Stimulated activated effector memory CD8-positive, alpha-beta T cell treated with anti-CD3 and anti-CD28 coated beads, Interleukin-12 subunit alpha, Interleukin-12 subunit beta, amount 100 ng/mL, for 72 hours (primary cell): ENCODE data around the gene NFATC2.

ENCODE experiments used
- ATAC-seq: fragments of 150-1000 bp; cut with Tn5 transposase; 2 replicates; pipeline ENCODE4 v1.10.0; 2021
- DNase-seq, 2 donors: peaks; one replicate each; pipeline ENCODE4 v3.0.0; 2021 to 2022; ENCODE audit warnings: low spot score in 2 of 2
- H3K27ac Mint-ChIP-seq: one replicate; pipeline ENCODE4 v1.8.0; 2022; ENCODE audit warnings: mild to moderate bottlenecking, mixed read lengths
- H3K36me3 Mint-ChIP-seq: one replicate; pipeline ENCODE4 v1.8.0; 2022; ENCODE audit warnings: mild to moderate bottlenecking, mixed read lengths
- H3K4me1 Mint-ChIP-seq: one replicate; pipeline ENCODE4 v1.8.0; 2022; ENCODE audit warnings: mixed read lengths
- H3K4me3 Mint-ChIP-seq: one replicate; pipeline ENCODE4 v1.8.0; 2022; ENCODE audit warnings: mild to moderate bottlenecking, mixed read lengths
- H3K9me3 Mint-ChIP-seq: one replicate; pipeline ENCODE4 v1.8.0; 2022; ENCODE audit warnings: mixed read lengths

Gene NFATC2

GRCh38 chr20:51428401-51429143, 113.9 kb downstream of the NFATC2 start:
- peaks cover 99% of the 10 kb centered on the region for H3K36me3 Mint-ChIP-seq
- H3K4me1 Mint-ChIP-seq: peaks cover 96% of the 10 kb centered on the region
- ATAC-seq: no peak
- no peak overlapping the region for H3K4me3 Mint-ChIP-seq
- no peaks in the 10 kb centered on the region for H3K9me3 Mint-ChIP-seq
- H3K27ac Mint-ChIP-seq: peak overlapping the region; percentile 74
- DNase-seq: no peak

DNA sequence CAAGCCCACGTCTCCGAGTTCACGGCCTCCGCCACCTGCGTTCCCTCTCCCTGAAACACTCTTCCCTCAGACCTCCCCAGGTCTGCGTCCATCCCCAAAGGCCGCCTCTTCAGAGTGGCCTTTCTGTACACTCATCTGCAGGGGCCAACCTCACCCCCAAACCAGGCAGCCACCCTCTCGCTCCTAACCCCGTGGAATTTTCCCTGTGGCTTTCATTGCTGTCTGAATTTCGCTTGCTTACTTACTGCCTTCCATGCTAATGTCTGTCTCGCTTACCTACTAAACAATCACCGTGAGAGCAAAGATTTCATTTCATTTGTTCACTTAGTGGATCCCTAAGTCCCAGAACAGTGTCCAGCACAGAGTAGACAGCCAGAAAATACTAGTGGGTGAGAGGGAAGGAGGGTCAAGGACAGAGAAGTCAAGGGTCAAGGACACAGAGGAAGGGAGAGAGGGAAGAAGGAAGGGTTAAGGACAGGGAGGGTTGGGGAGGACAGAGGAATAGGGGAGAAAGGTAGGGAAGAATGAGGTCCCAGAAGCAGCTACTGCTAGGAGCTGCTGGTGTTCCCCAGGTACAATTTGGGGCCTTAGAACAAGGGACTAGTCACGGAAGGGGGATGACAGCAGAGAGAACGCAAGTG, 114.7 kb downstream of the NFATC2 start:
- H3K9me3 Mint-ChIP-seq: no peaks in the 10 kb centered on the region
- no peak overlapping the region for H3K4me3 Mint-ChIP-seq
- DNase-seq: no peak
- H3K27ac Mint-ChIP-seq: peak overlapping the region; percentile 74
- peaks cover 93% of the 10 kb centered on the region for H3K4me1 Mint-ChIP-seq
- peaks cover 99% of the 10 kb centered on the region for H3K36me3 Mint-ChIP-seq
- ATAC-seq: no peak

GRCh38 chr20:51426718-51427650, 115.5 kb downstream of the NFATC2 start:
- Mint-ChIP-seq H3K9me3 (no peaks in the 10 kb centered on the region), H3K27ac (peak overlapping the region; percentile 74), H3K4me3 (peak overlapping the region; percentile 21), H3K4me1 (peaks cover 93% of the 10 kb centered on the region), H3K36me3 (peaks cover 99% of the 10 kb centered on the region)
- ATAC-seq (peak; percentile 11), DNase-seq (peak in 1 of 2 donors; percentile 71)

DNA sequence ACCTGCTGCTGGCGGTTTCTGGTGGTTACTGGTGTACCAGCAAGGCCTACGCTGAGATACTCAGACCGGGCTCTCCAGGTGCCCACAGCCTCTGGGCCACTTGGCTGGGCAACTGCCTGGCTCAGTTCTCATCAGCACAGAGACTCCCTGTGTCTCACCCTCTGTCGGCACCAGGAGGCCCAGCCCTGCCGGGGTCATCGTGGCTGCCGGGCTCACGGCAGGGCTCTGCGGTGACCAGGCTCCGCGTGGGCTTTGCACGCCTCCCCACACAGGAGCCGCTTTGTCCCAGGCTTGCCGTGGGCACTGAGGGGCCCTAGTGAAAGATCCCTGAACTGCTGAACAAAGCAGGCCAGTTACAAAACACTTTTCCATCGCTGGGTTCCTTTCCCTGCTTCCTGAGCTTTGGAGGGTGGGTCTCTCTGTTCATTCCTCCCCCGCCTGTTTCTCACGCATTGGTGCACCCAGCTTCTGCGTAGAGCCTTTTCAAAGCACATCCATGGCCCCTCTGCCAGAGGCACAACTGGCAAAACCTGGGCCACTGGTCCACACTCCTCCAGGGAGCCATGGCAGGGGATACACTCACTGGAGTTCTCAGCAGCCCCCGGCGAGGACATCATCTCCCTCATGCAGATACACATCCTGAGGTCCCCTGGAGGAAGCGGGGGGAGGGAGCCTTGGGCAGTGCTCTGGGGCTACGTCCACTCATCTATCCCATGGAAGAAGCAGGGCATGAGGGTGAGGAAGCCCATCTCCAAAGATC, 117.0 kb downstream of the NFATC2 start:
- ATAC-seq: peak; percentile 72

GRCh38 chr20:51424270-51425117, 118.0 kb downstream of the NFATC2 start:
- H3K4me3 Mint-ChIP-seq: peak overlapping the region; percentile 37
- ATAC-seq (peak; percentile 54), DNase-seq (peak in 1 of 2 donors; percentile 73)
- H3K36me3 Mint-ChIP-seq: peaks cover 99% of the 10 kb centered on the region
- no peaks in the 10 kb centered on the region for H3K9me3 Mint-ChIP-seq
- peak overlapping the region; percentile 74 for H3K27ac Mint-ChIP-seq
- H3K4me1 Mint-ChIP-seq: peaks cover 83% of the 10 kb centered on the region

More for the DNA sequence above, 117.0 kb downstream of the NFATC2 start:
- peak in 1 of 2 donors; percentile 80 for DNase-seq
- no peaks in the 10 kb centered on the region for H3K9me3 Mint-ChIP-seq
- H3K4me1 Mint-ChIP-seq: peaks cover 82% of the 10 kb centered on the region
- H3K27ac Mint-ChIP-seq: peak overlapping the region; percentile 74
- peak overlapping the region; percentile 37 for H3K4me3 Mint-ChIP-seq
- peaks cover 99% of the 10 kb centered on the region for H3K36me3 Mint-ChIP-seq

- H3K27ac Mint-ChIP-seq: peak overlapping the region; percentile 74
- peaks cover 79% of the 10 kb centered on the region for H3K4me1 Mint-ChIP-seq
- DNase-seq (no peak), ATAC-seq (no peak)
- peaks cover 99% of the 10 kb centered on the region for H3K36me3 Mint-ChIP-seq
- no peaks in the 10 kb centered on the region for H3K9me3 Mint-ChIP-seq
- peak overlapping the region; percentile 37 for H3K4me3 Mint-ChIP-seq
These were observed 118.7 kb downstream of the NFATC2 start for GRCh38 chr20:51423810-51424209.

GRCh38 chr20:51423290-51423667, 119.2 kb downstream of the NFATC2 start:
- no peaks in the 10 kb centered on the region for H3K9me3 Mint-ChIP-seq
- ATAC-seq (peak; percentile 82), DNase-seq (peak in 1 of 2 donors; percentile 65)
- peaks cover 75% of the 10 kb centered on the region for H3K4me1 Mint-ChIP-seq
- H3K27ac Mint-ChIP-seq: peak overlapping the region; percentile 74
- peak overlapping the region; percentile 37 for H3K4me3 Mint-ChIP-seq
- H3K36me3 Mint-ChIP-seq: peaks cover 99% of the 10 kb centered on the region

DNA sequence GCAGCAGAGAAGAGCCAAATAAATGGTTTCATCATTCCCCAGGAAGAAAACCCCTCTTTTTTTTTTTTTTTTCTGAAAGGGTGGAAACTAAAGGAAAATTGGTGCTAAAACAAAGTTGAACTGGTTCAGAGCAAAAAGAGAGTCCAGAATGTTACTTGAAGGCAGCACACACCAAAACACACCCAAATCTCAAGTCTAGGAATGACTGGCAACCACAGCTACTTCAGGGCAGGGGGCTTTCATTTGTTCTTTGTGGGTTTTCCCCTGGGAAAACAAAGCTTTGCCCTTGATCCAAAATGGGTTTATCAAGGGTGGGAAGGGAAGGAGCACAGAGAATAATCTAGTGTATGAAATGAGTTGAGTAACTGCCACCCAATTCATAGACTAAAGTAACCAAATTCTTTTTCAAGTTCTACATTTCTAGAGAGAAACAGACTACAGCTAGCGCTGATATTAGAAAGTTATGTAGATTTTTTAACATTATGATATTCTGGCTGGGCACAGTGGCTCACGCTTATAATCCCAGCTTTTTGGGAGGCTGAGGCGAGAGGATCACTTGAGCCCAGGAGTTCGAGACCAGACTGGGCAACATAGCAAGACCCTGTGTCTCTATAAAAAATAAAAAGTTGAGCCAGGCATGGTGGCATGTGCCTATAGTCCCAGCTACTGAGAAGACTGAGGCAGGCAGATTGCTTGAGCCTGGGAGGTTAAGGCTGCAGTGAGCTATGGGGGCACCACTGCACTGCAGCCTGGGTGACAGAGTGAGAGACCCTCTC, 119.8 kb downstream of the NFATC2 start:
- no peaks in the 10 kb centered on the region for H3K9me3 Mint-ChIP-seq
- H3K36me3 Mint-ChIP-seq: peaks cover 99% of the 10 kb centered on the region
- peaks cover 75% of the 10 kb centered on the region for H3K4me1 Mint-ChIP-seq
- ATAC-seq: no peak
- peak overlapping the region; percentile 74 for H3K27ac Mint-ChIP-seq
- H3K4me3 Mint-ChIP-seq: peak overlapping the region; percentile 37
- no peak for DNase-seq

DNA sequence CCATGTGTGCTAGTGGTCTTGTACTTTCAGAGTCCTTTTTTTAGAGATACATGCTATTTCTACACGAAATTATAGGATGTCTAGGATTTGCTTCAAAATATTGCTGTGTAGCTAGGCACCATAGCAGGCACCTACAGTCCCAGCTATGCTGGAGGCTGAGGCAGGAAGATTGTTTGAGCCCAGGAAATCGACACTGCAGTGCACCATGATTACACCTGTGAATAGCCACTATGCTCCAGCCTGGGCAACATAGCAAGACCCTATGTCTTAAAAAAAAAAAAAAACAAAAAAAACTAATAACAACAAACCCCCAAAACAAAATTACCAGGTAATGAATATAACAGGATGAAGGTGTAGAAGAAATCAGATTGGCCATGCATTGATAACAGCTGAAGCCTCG, 121.7 kb downstream of the NFATC2 start:
- Mint-ChIP-seq H3K4me1 (peaks cover 75% of the 10 kb centered on the region), H3K9me3 (no peaks in the 10 kb centered on the region), H3K27ac (peak overlapping the region; percentile 7), H3K4me3 (no peak overlapping the region), H3K36me3 (peaks cover 98% of the 10 kb centered on the region)
- no peak for DNase-seq
- ATAC-seq: no peak

DNA sequence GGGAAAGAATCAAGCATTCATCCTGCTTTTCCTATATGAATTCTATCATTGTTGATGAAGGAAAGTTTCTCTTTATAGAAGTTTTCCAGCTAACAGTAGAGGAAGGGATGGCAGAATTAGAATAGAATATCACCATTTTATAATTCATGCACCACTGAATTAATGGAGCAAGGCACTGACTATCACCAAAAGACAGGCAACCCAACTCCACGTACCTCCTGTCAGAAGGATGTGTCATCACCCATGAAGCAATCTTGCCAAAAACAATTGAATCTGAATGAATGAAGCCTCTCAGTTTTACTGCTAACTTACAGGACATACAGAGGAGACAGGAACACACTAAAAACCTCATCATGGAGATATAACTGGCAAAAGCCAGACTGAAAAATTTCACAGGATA, 122.4 kb downstream of the NFATC2 start:
- DNase-seq: no peak
- ATAC-seq: peak; percentile 12
- Mint-ChIP-seq H3K36me3 (peaks cover 98% of the 10 kb centered on the region), H3K4me3 (no peak overlapping the region), H3K27ac (peak overlapping the region; percentile 79), H3K9me3 (no peaks in the 10 kb centered on the region), H3K4me1 (peaks cover 75% of the 10 kb centered on the region)

- H3K36me3 Mint-ChIP-seq: peaks cover 97% of the 10 kb centered on the region
- H3K9me3 Mint-ChIP-seq: no peaks in the 10 kb centered on the region
- peak overlapping the region; percentile 79 for H3K27ac Mint-ChIP-seq
- ATAC-seq (no peak), DNase-seq (no peak)
- no peak overlapping the region for H3K4me3 Mint-ChIP-seq
- peaks cover 73% of the 10 kb centered on the region for H3K4me1 Mint-ChIP-seq
These were observed 122.9 kb downstream of the NFATC2 start for GRCh38 chr20:51419646-51420045.

- Mint-ChIP-seq H3K9me3 (no peaks in the 10 kb centered on the region), H3K4me1 (peaks cover 73% of the 10 kb centered on the region), H3K36me3 (peaks cover 96% of the 10 kb centered on the region), H3K27ac (peak overlapping the region; percentile 79), H3K4me3 (no peak overlapping the region)
- DNase-seq (no peak), ATAC-seq (no peak)
These were observed 123.3 kb downstream of the NFATC2 start for GRCh38 chr20:51419231-51419630.

- H3K9me3 Mint-ChIP-seq: no peaks in the 10 kb centered on the region
- peaks cover 70% of the 10 kb centered on the region for H3K4me1 Mint-ChIP-seq
- peak overlapping the region; percentile 69 for H3K4me3 Mint-ChIP-seq
- ATAC-seq (no peak), DNase-seq (no peak)
- H3K36me3 Mint-ChIP-seq: peaks cover 93% of the 10 kb centered on the region
- peak overlapping the region; percentile 89 for H3K27ac Mint-ChIP-seq
These were observed 124.4 kb downstream of the NFATC2 start for GRCh38 chr20:51418137-51418529.
